ENCODE results near the gene RUFY3. TPM values are rescaled to one million over a fixed set of nuclear protein-coding genes. Genes with fewer than 3 reads are reported as not detected.
A peak's percentile ranks its signal among the peaks of the same experiment; 100 is the strongest.

RUFY3 gene
- total and polyA plus RNA-seq, 9 of the 15 experiments (the other 6 are each of a cell fraction or from before 2014, with no cell fraction given) = 4.2 to 31.1 (median 21.5) TPM

DNA sequence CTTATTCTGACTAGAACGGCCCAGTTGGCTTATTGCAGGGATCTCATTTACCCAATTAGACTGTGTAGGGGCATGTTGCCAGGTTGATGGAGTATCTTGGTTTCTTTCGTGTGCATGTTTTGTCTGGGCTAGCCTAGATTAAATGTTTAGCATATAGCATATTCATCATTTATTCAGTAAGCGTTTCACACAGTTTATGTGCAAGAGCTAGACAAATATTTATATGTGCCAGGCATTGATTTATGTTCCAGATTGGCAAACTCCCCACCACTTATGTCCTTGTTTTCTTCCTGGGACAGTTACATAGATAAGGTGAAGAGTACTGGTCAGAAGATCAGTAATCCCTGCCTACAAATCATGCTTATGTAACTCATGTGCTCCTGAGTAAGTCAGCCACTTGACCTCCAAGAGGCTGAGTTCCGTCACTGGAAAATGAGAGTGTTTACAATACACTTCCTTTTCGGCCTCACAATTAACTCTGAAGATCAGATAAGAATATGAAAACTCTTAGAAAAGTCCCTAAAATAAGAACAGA is 57.2 kb downstream of the RUFY3 start (continued):
- TF ChIP-seq, protein P1, sequence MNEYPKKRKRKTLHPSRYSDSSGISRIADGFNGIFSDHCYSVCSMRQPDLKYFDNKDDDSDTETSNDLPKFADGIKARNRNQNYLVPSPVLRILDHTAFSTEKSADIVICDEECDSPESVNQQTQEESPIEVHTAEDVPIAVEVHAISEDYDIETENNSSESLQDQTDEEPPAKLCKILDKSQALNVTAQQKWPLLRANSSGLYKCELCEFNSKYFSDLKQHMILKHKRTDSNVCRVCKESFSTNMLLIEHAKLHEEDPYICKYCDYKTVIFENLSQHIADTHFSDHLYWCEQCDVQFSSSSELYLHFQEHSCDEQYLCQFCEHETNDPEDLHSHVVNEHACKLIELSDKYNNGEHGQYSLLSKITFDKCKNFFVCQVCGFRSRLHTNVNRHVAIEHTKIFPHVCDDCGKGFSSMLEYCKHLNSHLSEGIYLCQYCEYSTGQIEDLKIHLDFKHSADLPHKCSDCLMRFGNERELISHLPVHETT (CRISPR knock-in tag; conservative IDR thresholded peaks at IDR 0.05 in 1 of 2, IDR thresholded peaks at IDR 0.05 in 1 of 2) = 0 out of 4 replicates have a peak, but pooled peaks of 1 of the 2 experiments have one; percentile 21
- TF ChIP-seq CCAR2 (IDR thresholded peaks at IDR 0.05; ENCODE audit: low read depth, low read length) (no peak), ELF1 (tag; IDR thresholded peaks at IDR 0.05) (peak; percentile 59), JUND (IDR thresholded peaks at IDR 0.05; ENCODE audit: borderline replicate concordance, low read depth, low read length) (no peak), JUND (tag; IDR thresholded peaks at IDR 0.05; ENCODE audit: borderline replicate concordance, low read depth, low read length) (peak; percentile 39; the same call in 1 of the 3 replicates), ZNF584 (CRISPR knock-in tag; IDR thresholded peaks at IDR 0.05; ENCODE audit: low read depth) (0 out of 2 replicates have a peak, but pooled peaks have one; percentile 44), NR2C1 (IDR thresholded peaks at IDR 0.05) (no peak), NR2C1 (tag; IDR thresholded peaks at IDR 0.05) (peak; percentile 40; the same call in 1 of the 2 replicates), ZNF184 (CRISPR knock-in tag; IDR thresholded peaks at IDR 0.05) (no peak), RUNX1 (IDR thresholded peaks at IDR 0.05; ENCODE audit: low read depth) (no peak)
- TF ChIP-seq, protein P2, sequence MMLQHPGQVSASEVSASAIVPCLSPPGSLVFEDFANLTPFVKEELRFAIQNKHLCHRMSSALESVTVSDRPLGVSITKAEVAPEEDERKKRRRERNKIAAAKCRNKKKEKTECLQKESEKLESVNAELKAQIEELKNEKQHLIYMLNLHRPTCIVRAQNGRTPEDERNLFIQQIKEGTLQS (IDR thresholded peaks at IDR 0.05) = peak; percentile 39; the same call in 1 of the 2 replicates
- TF ChIP-seq, protein P2 (CRISPR knock-in tag; conservative IDR thresholded peaks at IDR 0.05) = no peak
- TF ChIP-seq, protein P3, sequence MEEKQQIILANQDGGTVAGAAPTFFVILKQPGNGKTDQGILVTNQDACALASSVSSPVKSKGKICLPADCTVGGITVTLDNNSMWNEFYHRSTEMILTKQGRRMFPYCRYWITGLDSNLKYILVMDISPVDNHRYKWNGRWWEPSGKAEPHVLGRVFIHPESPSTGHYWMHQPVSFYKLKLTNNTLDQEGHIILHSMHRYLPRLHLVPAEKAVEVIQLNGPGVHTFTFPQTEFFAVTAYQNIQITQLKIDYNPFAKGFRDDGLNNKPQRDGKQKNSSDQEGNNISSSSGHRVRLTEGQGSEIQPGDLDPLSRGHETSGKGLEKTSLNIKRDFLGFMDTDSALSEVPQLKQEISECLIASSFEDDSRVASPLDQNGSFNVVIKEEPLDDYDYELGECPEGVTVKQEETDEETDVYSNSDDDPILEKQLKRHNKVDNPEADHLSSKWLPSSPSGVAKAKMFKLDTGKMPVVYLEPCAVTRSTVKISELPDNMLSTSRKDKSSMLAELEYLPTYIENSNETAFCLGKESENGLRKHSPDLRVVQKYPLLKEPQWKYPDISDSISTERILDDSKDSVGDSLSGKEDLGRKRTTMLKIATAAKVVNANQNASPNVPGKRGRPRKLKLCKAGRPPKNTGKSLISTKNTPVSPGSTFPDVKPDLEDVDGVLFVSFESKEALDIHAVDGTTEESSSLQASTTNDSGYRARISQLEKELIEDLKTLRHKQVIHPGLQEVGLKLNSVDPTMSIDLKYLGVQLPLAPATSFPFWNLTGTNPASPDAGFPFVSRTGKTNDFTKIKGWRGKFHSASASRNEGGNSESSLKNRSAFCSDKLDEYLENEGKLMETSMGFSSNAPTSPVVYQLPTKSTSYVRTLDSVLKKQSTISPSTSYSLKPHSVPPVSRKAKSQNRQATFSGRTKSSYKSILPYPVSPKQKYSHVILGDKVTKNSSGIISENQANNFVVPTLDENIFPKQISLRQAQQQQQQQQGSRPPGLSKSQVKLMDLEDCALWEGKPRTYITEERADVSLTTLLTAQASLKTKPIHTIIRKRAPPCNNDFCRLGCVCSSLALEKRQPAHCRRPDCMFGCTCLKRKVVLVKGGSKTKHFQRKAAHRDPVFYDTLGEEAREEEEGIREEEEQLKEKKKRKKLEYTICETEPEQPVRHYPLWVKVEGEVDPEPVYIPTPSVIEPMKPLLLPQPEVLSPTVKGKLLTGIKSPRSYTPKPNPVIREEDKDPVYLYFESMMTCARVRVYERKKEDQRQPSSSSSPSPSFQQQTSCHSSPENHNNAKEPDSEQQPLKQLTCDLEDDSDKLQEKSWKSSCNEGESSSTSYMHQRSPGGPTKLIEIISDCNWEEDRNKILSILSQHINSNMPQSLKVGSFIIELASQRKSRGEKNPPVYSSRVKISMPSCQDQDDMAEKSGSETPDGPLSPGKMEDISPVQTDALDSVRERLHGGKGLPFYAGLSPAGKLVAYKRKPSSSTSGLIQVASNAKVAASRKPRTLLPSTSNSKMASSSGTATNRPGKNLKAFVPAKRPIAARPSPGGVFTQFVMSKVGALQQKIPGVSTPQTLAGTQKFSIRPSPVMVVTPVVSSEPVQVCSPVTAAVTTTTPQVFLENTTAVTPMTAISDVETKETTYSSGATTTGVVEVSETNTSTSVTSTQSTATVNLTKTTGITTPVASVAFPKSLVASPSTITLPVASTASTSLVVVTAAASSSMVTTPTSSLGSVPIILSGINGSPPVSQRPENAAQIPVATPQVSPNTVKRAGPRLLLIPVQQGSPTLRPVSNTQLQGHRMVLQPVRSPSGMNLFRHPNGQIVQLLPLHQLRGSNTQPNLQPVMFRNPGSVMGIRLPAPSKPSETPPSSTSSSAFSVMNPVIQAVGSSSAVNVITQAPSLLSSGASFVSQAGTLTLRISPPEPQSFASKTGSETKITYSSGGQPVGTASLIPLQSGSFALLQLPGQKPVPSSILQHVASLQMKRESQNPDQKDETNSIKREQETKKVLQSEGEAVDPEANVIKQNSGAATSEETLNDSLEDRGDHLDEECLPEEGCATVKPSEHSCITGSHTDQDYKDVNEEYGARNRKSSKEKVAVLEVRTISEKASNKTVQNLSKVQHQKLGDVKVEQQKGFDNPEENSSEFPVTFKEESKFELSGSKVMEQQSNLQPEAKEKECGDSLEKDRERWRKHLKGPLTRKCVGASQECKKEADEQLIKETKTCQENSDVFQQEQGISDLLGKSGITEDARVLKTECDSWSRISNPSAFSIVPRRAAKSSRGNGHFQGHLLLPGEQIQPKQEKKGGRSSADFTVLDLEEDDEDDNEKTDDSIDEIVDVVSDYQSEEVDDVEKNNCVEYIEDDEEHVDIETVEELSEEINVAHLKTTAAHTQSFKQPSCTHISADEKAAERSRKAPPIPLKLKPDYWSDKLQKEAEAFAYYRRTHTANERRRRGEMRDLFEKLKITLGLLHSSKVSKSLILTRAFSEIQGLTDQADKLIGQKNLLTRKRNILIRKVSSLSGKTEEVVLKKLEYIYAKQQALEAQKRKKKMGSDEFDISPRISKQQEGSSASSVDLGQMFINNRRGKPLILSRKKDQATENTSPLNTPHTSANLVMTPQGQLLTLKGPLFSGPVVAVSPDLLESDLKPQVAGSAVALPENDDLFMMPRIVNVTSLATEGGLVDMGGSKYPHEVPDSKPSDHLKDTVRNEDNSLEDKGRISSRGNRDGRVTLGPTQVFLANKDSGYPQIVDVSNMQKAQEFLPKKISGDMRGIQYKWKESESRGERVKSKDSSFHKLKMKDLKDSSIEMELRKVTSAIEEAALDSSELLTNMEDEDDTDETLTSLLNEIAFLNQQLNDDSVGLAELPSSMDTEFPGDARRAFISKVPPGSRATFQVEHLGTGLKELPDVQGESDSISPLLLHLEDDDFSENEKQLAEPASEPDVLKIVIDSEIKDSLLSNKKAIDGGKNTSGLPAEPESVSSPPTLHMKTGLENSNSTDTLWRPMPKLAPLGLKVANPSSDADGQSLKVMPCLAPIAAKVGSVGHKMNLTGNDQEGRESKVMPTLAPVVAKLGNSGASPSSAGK (IDR thresholded peaks at IDR 0.05) = no peak

Data from K562 (cell line).